HepG2 (cell line): ENCODE data around the gene SLC25A19. TPM values are rescaled to one million over a fixed set of nuclear protein-coding genes. Genes with fewer than 3 reads are reported as not detected.
A peak's percentile ranks its signal among the peaks of the same experiment; 100 is the strongest.

Experiments
- ATAC-seq: fragments of 200-7000 bp; cut with Tn5 transposase; 3 replicates; pipeline ENCODE4 v1.9.1; 2020; ENCODE audit warnings: mild to moderate bottlenecking, moderate library complexity
- BruUV-seq: library from RNA; stranded (reverse); fragments of 400-500 nt; replicated peaks from 2 replicates; lab custom pipeline; 2021; lab: Mats Ljungman, UMichigan
- CTCF ChIA-PET: fragments of 300-600 bp; formaldehyde crosslinking; extraction: SDS; loops from one replicate; lab custom pipeline; 2021; ENCODE audit warnings: low total read pairs, inconsistent platforms, low intra/inter-chr PET ratio; lab: Yijun Ruan, JAX
- POLR2A ChIA-PET: fragments of 350-600 bp; sonication (Branson Sonifier 250); formaldehyde crosslinking; loops from one replicate; lab custom pipeline; 2020; ENCODE audit warnings: antibody characterized with exemption, inconsistent platforms; lab: Yijun Ruan, JAX
- DNase-seq: peaks from one replicate; pipeline ENCODE4 v3.0.0-alpha.2; 2015; ENCODE audit warnings: low spot score
- FAIRE-seq: peaks from 3 replicates; lab custom pipeline; 2011; peaks lifted over from hg19 to GRCh38; lab: Jason Lieb, UNC
- H2AFZ ChIP-seq: one replicate; pipeline ENCODE4 v1.6.1; 2011; ENCODE audit warnings: low read length, inconsistent platforms
- H3K27ac ChIP-seq: fragments of 300-600 bp; 3 replicates; pipeline ENCODE4 v1.8.0; 2011; ENCODE audit warnings: mixed run types, mild to moderate bottlenecking, mixed read lengths, low read length, inconsistent platforms; ENCODE audit not compliant: insufficient read depth; ENCODE audit errors: extremely low read length
- H3K27me3 ChIP-seq, 2 experiments: fragments of 200-600 bp in 1 of 2; 2 replicates in 1 of 2; 3 replicates in 1 of 2; pipeline versions ENCODE4 v1.6.0 to v1.8.0; 2011; ENCODE audit warnings: low read length in 2 of 2, mild to moderate bottlenecking in 2 of 2, moderate library complexity in 2 of 2, inconsistent platforms in 1 of 2; ENCODE audit not compliant: insufficient read depth in 2 of 2, control insufficient read depth in 1 of 2
- H3K36me3 ChIP-seq, 2 experiments: fragments of 200-600 bp in 1 of 2; replicated peaks in 1 of 2; 2 replicates in 1 of 2; 3 replicates in 1 of 2; pipeline versions ENCODE4 v1.5.1 to v1.8.0; 2011; ENCODE audit warnings: low read length in 2 of 2, inconsistent platforms in 1 of 2; ENCODE audit not compliant: insufficient read depth in 2 of 2, control insufficient read depth in 1 of 2
- H3K4me1 ChIP-seq: 2 replicates; pipeline ENCODE4 v1.5.1; 2012; ENCODE audit warnings: low read length, inconsistent platforms; ENCODE audit not compliant: insufficient read depth
- H3K4me2 ChIP-seq: 2 replicates; pipeline ENCODE4 v1.6.0; 2011; ENCODE audit warnings: low read depth, low read length, inconsistent platforms
- H3K4me3 ChIP-seq, 3 experiments: fragments of 200-600 bp in 1 of 3; sonication (generic), shearing (Covaris generic) in 1 of 3; replicated peaks in 1 of 3; 2 replicates each; pipeline ENCODE4 v1.5.1; 2011 to 2016; ENCODE audit warnings: low read length in 3 of 3, inconsistent platforms in 2 of 3, low read depth in 2 of 3, mild to moderate bottlenecking in 2 of 3, control low read depth in 1 of 3, mixed read lengths in 1 of 3; ENCODE audit not compliant: insufficient read depth in 1 of 3
- H3K79me2 ChIP-seq: one replicate; pipeline ENCODE4 v1.6.1; 2011; ENCODE audit warnings: low read length, inconsistent platforms; ENCODE audit not compliant: insufficient read depth
- H3K9ac ChIP-seq: 2 replicates; pipeline ENCODE4 v1.6.0; 2011; ENCODE audit warnings: mild to moderate bottlenecking, low read depth, low read length, inconsistent platforms; ENCODE audit not compliant: insufficient read depth
- H3K9me3 ChIP-seq: 2 replicates; pipeline ENCODE4 v1.5.1; 2012; ENCODE audit warnings: mild to moderate bottlenecking, low read length
- H4K20me1 ChIP-seq: 2 replicates; pipeline ENCODE4 v1.6.0; 2011; ENCODE audit warnings: inconsistent platforms, mild to moderate bottlenecking, low read length, moderate library complexity; ENCODE audit not compliant: insufficient read depth
- GRHL1 ChIP-seq: sonication (generic); formaldehyde crosslinking; conservative IDR thresholded peaks from 2 replicates; pipeline ENCODE4 v1.8.0; 2022; ENCODE audit warnings: missing genetic modification reagents
- JUN ChIP-seq: sonication (generic); formaldehyde crosslinking; IDR thresholded peaks from 2 replicates; pipeline ENCODE4 v1.4.0; 2020; ENCODE audit warnings: mild to moderate bottlenecking, missing genetic modification reagents
- MAZ ChIP-seq, 2 experiments: sonication (generic) in 1 of 2; formaldehyde crosslinking in 1 of 2; IDR thresholded peaks; 2 replicates each; pipeline versions ENCODE4 v1.5.0 to v1.6.1; 2012 to 2020; ENCODE audit warnings: low read depth in 2 of 2, mild to moderate bottlenecking in 2 of 2, borderline replicate concordance in 1 of 2, improper control_type of control experiment in 1 of 2, low read length in 1 of 2, missing genetic modification reagents in 1 of 2, moderate library complexity in 1 of 2
- ZC3H13 ChIP-seq: sonication (generic); formaldehyde crosslinking; IDR thresholded peaks from 2 replicates; pipeline ENCODE4 v1.8.1; 2023; ENCODE audit warnings: mild to moderate bottlenecking, missing genetic modification reagents, moderate library complexity
- ZFX ChIP-seq: sonication (generic); formaldehyde crosslinking; IDR thresholded peaks from 2 replicates; pipeline ENCODE4 v1.4.0; 2020; ENCODE audit warnings: mild to moderate bottlenecking, low read depth, missing genetic modification reagents, moderate library complexity
- ZIK1 ChIP-seq: sonication (generic); formaldehyde crosslinking; IDR thresholded peaks from 2 replicates; pipeline ENCODE4 v1.5.0; 2020; ENCODE audit warnings: mild to moderate bottlenecking, low read depth, missing genetic modification reagents, borderline replicate concordance
- ZNF234 ChIP-seq: sonication (generic); formaldehyde crosslinking; conservative IDR thresholded peaks from 2 replicates; pipeline ENCODE4 v1.5.1; 2020; ENCODE audit warnings: mild to moderate bottlenecking, missing genetic modification reagents
- ZNF292 ChIP-seq: sonication (generic); formaldehyde crosslinking; IDR thresholded peaks from 2 replicates; pipeline ENCODE4 v1.8.1; 2022; ENCODE audit warnings: mild to moderate bottlenecking, low read depth, missing genetic modification reagents, borderline replicate concordance
- ZNF414 ChIP-seq: sonication (generic); formaldehyde crosslinking; IDR thresholded peaks from 2 replicates; pipeline ENCODE4 v1.5.0; 2020; ENCODE audit warnings: missing genetic modification reagents
- ZNF460 ChIP-seq: sonication (generic); formaldehyde crosslinking; IDR thresholded peaks from 2 replicates; pipeline ENCODE4 v1.5.1; 2020; ENCODE audit warnings: missing genetic modification reagents, mild to moderate bottlenecking, borderline replicate concordance
- ZNF496 ChIP-seq: sonication (generic); formaldehyde crosslinking; IDR thresholded peaks from 2 replicates; pipeline ENCODE4 v1.8.1; 2023; ENCODE audit warnings: mild to moderate bottlenecking, moderate library complexity, missing genetic modification reagents; ENCODE audit not compliant: insufficient replicate concordance
- ZNF572 ChIP-seq: sonication (generic); formaldehyde crosslinking; IDR thresholded peaks from 2 replicates; pipeline ENCODE4 v1.5.1; 2020; ENCODE audit warnings: mild to moderate bottlenecking, missing genetic modification reagents
- ZNF724P ChIP-seq: sonication (generic); formaldehyde crosslinking; IDR thresholded peaks from 2 replicates; pipeline ENCODE4 v1.8.0; 2022; ENCODE audit warnings: missing genetic modification reagents, borderline replicate concordance
- WGBS: methylation state at CpG from one replicate; pipeline ENCODE4 v1.1.6; 2017; ENCODE audit warnings: low lambda C conversion rate; 5-methylcytosine and 5-hydroxymethylcytosine counted together
- in situ Hi-C: cut with HindIII; loops from 2 replicates; pipeline ENCODE4 v1.10.0; 2017; ENCODE audit warnings: low pct_unique_long_range_greater_than_20kb; ENCODE audit not compliant: extremely low pct_ligation_motif_present
- intact Hi-C: fragments of 100-400 bp; cut with micrococcal nuclease; formaldehyde crosslinking; loops from one replicate; pipeline ENCODE4 v1.10.0; 2022; ENCODE audit not compliant: unreplicated experiment
- polyA plus RNA-seq, 8 experiments: library from polyadenylated mRNA; depleted of rRNA in 3 of 8; stranded (reverse) in 7 of 8; unstranded in 1 of 8; fragments of >200 nt; fragmentation: Illumina TruSeq in 4 of 8; extraction: Trizol in 4 of 8; gene quantifications; 2 replicates each; pipeline versions ENCODE4 v1.2.1 to v1.2.3, GENCODE V29; 2011 to 2016; ENCODE audit warnings: low read depth in 4 of 8, missing spikeins in 1 of 8, mixed read lengths in 1 of 8; ENCODE audit not compliant: insufficient read depth in 1 of 8
- total RNA-seq, 5 experiments: library from RNA; depleted of rRNA; stranded (reverse); fragments of >200 nt; fragmentation: Illumina TruSeq; extraction: Trizol; gene quantifications; 2 replicates each; pipeline ENCODE4 v1.2.3, GENCODE V29; 2016; ENCODE audit warnings: low read depth in 1 of 5
- TF ChIP-seq, protein P1 (sequence below): sonication (generic); formaldehyde crosslinking; IDR thresholded peaks from 2 replicates; pipeline ENCODE4 v1.5.1; 2020; ENCODE audit warnings: missing genetic modification reagents, mild to moderate bottlenecking, borderline replicate concordance

SLC25A19 gene
- total and polyA plus RNA-seq, 2 of the 13 experiments (the other 11 are each of a cell fraction or from before 2014, with no cell fraction given): 24.4 to 41.4 TPM

- Histone ChIP-seq H3K9ac (peak overlapping the region; percentile 98), H4K20me1 (no peaks in the 10 kb centered on the region), H3K9me3 (no peaks in the 10 kb centered on the region), H3K79me2 (peaks cover 60% of the 10 kb centered on the region), H3K36me3 (peaks cover 8 to 16% of the 10 kb centered on the region in 2 experiments), H2AFZ (no peak overlapping the region), H3K4me1 (peaks cover 44% of the 10 kb centered on the region), H3K4me2 (peak overlapping the region; percentile 91), H3K27ac (peak overlapping the region; percentile 97), H3K27me3 (no peaks in the 10 kb centered on the region; a peak in 1 of 5 replicates), H3K4me3 (peak overlapping the region; percentile 72 to 89 (median 77))
- POLR2A ChIA-PET: interaction anchor here (0.6 to 3.7 kb wide), 21 partner anchors 10 to 519 kb away, joined by 3 to 93 read pairs (median 6); partner anchors contain the start of genes GRB2, MIF4GD, NUP85 and SLC25A19
- CTCF ChIA-PET: no interaction called here
- intact Hi-C loops (no loop called here), in situ Hi-C loops (no loop called here)
- ATAC-seq (peak; percentile 41), DNase-seq (no peak), FAIRE-seq (no peak)
- BruUV-seq: TSS peak; percentile 81
- WGBS: under 1% methylated on average over 24 of the region's 31 CpGs
- TF ChIP-seq ZNF460 (CRISPR knock-in tag) (no peak), ZNF234 (CRISPR knock-in tag) (no peak; the same call in 1 of the 2 replicates), ZNF496 (CRISPR knock-in tag) (no peak), ZNF724P (CRISPR knock-in tag) (peak; percentile 50; the same call in 1 of the 2 replicates), JUN (0 out of 2 replicates have a peak, but pooled peaks have one; percentile 7), ZNF572 (peak; percentile 93; the same call in 1 of the 2 replicates), ZNF414 (CRISPR knock-in tag) (no peak), ZC3H13 (0 out of 2 replicates have a peak, but pooled peaks have one; percentile 64), ZFX (CRISPR knock-in tag) (no peak), MAZ (IDR thresholded peaks at IDR 0.05; ENCODE audit: borderline replicate concordance, low read depth, low read length) (no peak), MAZ (CRISPR knock-in tag; IDR thresholded peaks at IDR 0.05; ENCODE audit: low read depth) (no peak), GRHL1 (CRISPR knock-in tag) (no peak), ZNF292 (CRISPR knock-in tag) (0 out of 2 replicates have a peak, but pooled peaks have one; percentile 6), ZIK1 (no peak)
- TF ChIP-seq, protein P1, sequence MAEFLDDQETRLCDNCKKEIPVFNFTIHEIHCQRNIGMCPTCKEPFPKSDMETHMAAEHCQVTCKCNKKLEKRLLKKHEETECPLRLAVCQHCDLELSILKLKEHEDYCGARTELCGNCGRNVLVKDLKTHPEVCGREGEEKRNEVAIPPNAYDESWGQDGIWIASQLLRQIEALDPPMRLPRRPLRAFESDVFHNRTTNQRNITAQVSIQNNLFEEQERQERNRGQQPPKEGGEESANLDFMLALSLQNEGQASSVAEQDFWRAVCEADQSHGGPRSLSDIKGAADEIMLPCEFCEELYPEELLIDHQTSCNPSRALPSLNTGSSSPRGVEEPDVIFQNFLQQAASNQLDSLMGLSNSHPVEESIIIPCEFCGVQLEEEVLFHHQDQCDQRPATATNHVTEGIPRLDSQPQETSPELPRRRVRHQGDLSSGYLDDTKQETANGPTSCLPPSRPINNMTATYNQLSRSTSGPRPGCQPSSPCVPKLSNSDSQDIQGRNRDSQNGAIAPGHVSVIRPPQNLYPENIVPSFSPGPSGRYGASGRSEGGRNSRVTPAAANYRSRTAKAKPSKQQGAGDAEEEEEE (CRISPR knock-in tag): 0 out of 2 replicates have a peak, but pooled peaks have one; percentile 8
Measured at GRCh38 chr17:75260641-75261335, 28.4 kb downstream of the SLC25A19 start.
